ENCODE measurements around the gene PAX3.

The PAX3 gene

GRCh38 chr2:222311319-222311977 is 12.7 kb upstream of the PAX3 start:
- in situ Hi-C loops (cut with MboI; ENCODE audit: low sequenced_read_pairs), result no loop called here

DNA sequence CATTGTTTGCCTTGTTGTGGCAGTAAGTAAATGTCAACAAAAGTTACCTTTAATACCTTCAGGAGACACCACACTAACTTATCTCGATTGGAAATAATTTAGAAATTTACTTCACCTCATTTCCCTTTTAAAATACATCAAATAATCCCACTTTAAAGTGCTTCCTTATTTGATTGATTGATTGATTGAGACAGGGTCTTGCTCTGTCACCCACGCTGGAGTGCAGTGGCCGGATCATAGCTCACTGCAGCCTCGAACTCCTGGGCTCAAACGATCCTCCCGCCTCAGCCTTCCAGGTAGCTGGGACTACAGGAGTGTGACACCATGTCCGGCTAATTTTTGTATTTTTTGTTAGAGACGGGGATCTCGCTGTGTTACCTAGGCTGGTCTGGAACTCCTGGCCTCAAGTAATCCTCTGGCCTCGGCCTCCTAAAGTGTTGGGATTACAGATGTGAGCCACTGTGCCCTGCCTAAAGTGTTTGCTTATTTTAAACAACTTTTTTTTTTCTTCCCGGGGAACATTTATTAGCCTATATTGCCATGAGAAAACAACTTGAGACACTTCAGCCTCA is 12.0 kb upstream of the PAX3 start:
- in situ Hi-C loops (cut with MboI; ENCODE audit: low sequenced_read_pairs), result no loop called here

DNA sequence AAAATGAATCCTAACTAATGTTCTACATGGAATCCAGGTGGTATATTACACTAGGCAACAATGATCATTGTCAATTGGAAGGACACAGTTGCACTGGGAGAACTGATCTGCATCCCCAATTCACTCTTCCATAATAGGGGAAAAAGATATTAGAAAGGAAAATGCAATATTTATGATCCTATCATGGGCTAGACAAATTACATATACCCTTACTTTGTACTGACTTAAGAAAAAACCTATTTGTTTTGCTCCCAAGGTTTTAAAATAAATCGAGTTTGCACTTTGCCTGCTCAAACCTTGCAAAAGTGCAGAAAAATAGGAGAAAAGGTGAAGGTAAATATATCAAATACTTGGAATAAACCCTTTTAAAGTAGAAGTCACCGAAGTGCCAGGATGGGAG is 11.0 kb upstream of the PAX3 start:
- in situ Hi-C loops (cut with MboI; ENCODE audit: low sequenced_read_pairs), result no loop called here

- in situ Hi-C loops (cut with MboI; ENCODE audit: low sequenced_read_pairs), result no loop called here
These were observed 10.6 kb upstream of the PAX3 start for GRCh38 chr2:222309361-222309760.

GRCh38 chr2:222307978-222308730 is 9.4 kb upstream of the PAX3 start:
- in situ Hi-C loops (cut with MboI; ENCODE audit: low sequenced_read_pairs), result no loop called here

DNA sequence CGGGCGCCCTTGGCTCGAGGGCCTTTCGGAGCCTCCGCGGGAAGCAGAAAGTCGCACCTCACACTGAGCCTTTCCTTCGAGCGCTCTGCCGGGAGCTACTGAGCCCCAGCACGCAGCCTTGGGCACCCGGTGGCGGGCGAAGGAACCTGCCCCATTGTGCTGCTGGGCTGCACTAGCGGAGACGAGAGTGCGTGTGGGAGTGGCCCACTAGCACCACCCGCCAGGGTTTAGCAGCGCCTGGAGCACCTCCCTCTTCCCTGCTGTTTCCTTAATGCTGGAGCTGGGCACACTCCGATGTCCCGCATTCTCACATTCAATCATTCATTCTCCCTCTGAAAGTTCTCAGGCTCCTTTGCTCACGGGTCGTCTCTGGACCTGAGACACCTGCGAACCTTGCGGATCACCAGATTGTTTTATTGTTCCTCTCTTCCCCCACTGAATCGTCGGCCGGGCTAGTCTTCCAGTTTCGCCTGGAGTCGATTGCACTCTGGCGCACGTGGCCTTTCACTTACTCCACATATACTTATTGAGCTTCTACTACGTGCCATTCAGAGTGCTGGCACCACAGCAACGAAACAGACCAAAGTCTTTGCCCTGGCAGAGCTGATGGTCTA is 8.5 kb upstream of the PAX3 start:
- in situ Hi-C loops (cut with MboI; ENCODE audit: low sequenced_read_pairs), result no loop called here

GRCh38 chr2:222306393-222307142 is 7.8 kb upstream of the PAX3 start:
- in situ Hi-C loops (cut with MboI; ENCODE audit: low sequenced_read_pairs), result no loop called here

GRCh38 chr2:222305516-222306392 is 7.0 kb upstream of the PAX3 start:
- in situ Hi-C loops (cut with MboI; ENCODE audit: low sequenced_read_pairs), result no loop called here

- in situ Hi-C loops (cut with MboI; ENCODE audit: low sequenced_read_pairs), result no loop called here
These were observed 6.1 kb upstream of the PAX3 start for GRCh38 chr2:222304737-222305515.

DNA sequence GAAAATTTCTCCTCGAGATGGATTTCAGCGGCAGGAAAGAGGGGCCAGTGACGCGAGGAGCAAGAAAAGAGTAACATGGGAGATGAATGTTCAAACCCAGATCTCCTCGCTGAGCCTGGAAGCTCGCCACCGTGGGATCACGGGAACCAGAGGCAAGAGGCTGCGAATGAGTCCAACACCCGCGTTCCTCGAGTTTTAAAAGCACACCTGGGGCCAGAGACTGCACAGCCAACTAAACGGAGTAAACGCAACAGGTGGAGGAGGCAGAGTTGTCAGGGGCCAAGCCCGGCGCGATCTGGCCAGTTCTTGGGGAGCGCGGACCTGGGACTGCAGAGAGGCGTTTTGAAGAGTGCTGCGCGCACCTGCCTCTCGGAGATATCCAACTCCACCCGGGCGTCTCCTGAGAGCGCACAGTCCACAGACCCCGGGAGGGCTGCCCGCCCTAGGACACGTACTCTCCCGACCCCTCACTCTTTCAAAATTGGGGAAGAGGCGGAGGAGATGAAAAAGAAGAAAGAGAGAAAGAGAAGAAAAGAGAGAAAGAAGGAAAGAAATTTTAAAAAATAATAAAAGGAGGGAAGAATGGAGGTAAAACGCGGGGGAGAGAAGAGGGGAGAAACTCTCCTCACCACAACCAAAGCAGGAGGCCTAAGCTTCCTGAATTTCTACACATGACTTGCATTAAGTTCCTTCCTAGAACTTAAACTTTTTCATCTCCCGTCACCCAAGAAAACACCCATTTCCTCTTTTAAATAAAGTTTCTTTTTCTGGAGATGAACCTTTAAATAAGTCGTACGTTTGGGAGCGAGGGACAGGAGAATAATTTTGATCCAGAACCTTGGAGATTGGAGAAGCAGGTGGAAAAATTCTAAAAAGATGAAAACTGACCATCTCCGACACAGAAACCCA is 5.3 kb upstream of the PAX3 start:
- in situ Hi-C loops (cut with MboI; ENCODE audit: low sequenced_read_pairs), result no loop called here

- in situ Hi-C loops (cut with MboI; ENCODE audit: low sequenced_read_pairs), result no loop called here
These were observed 4.4 kb upstream of the PAX3 start for GRCh38 chr2:222303045-222303827.

GRCh38 chr2:222302178-222303018 is 3.6 kb upstream of the PAX3 start:
- in situ Hi-C loops (cut with MboI; ENCODE audit: low sequenced_read_pairs), result no loop called here

DNA sequence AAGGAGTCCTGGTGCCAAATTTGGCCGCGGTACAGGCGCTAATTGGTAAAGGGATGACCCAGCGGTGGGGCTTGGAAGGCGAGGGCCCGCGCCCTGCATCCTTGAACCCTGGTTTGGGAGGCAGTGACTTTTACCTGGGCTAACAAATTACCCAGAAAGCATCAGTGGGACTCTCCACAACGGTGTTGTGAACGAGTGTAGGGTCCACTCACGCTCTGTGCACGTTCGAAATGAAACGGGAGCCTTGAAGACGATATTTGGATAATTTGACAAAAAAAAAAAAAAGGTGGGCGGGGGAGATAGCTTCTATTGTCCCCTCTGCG is 3.0 kb upstream of the PAX3 start:
- in situ Hi-C loops (cut with MboI; ENCODE audit: low sequenced_read_pairs), result no loop called here

DNA sequence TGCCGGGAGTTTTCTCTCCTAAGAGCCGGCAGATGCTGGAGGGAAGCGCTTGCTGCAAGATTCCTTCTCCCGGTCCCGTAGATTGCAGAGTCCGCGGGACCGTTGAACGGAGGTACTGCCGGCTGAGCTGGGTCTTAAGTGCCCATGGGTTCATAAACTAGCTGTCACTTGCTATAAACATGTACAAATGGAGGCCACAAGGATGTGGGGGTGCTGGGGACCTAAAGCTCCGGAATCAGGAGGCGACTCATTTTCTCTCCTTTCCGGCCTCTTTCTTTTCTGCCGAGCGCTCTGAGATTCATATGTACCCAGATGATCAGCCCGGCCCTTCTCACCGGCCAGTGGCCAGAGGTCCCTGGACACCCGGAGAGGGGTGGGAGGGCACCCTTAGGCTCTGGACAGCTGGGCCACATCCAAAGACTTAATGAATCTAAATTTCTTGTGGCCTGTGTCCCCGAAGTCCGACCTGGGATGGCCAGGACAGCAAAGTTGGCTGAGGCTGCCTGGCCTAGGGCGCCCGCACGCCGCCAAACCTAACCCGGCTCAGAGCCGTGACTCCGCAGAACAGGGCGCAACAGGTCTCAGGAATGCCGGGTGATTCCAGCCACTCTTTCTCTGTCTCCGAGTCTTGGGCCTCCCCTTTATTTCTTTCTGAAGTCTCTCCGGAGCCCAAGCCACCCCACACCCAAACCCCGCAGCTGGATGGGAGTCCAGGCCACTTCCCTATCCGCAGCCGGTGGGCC is 2.4 kb upstream of the PAX3 start:
- in situ Hi-C loops (cut with MboI; ENCODE audit: low sequenced_read_pairs), result no loop called here

DNA sequence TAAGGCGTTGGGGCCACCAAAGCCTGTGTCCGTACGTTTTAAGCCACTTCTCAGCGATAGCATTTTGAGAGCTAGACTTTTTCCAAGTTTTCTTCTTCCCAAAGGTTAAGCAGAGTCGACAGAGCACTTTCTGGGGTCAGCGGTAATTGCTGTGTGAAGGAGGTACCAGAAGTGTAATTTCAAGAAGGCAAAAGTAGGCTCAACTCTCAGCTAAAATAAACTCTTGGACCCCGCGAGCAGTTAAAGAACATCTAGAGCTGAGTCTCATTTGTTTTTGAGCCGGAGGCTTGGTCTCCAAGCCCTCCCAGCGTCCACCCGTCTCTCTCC is 1.9 kb upstream of the PAX3 start:
- in situ Hi-C loops (cut with MboI; ENCODE audit: low sequenced_read_pairs), result no loop called here

Measured in HL-60/S4 treated with phorbol 12-myristate 13-acetate at 8.2 ng/mL for 4 days and 3 days (cell line).